ENCODE data around the gene LCE1B. TPM values are rescaled to one million over a fixed set of nuclear protein-coding genes. Genes with fewer than 3 reads are reported as not detected.

LCE1B gene
- total RNA-seq, 4 donors from 2014 or later, result not detected

DNA sequence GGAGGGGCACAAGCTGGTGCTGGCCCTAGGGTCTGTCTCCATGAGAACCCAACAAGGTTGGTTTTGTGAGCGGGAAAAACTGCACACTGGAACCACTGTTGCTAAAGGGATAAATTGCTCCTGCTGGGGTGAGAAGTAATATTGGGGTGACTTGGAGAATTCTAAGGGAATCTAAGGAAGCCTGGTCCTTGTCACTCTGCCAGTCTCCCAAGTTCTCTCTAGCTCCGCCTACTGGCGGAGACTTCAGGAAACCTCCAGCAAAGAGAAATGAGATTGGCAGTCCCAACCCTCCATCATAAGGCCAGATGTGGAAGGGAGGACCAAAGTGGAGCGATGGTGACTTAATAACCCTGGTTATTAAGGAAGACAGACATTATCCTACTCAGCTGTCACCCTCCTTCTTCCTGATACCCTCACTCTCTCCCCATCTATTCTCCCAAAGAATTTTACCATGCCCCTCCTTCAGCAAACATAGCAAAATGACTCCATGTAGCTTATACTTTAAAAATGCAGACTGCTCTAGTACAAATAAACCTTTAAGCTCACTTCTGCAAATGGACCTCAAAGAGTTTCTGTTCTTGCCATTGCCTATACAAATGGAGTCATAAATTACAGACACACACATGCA is 34.1 kb upstream of the LCE1B start:
- H3K4me1 ChIP-seq, result no peaks in the 10 kb centered on the region
- no peak overlapping the region for H3K4me3 ChIP-seq
- no peak for DNase-seq
- TF ChIP-seq CTCF (IDR thresholded peaks at IDR 0.05) (no peak), POLR2A (IDR thresholded peaks at IDR 0.05) (no peak)
- intact Hi-C loops (cut with DNase I; ENCODE audit: low total_unique reads), result no loop called here
- no peaks in the 10 kb centered on the region for H3K27me3 ChIP-seq
- H3K9me3 ChIP-seq, result no peaks in the 10 kb centered on the region
- H3K27ac ChIP-seq, result no peak overlapping the region
- H3K36me3 ChIP-seq, result no peaks in the 10 kb centered on the region

- H3K36me3 ChIP-seq, result no peaks in the 10 kb centered on the region
- TF ChIP-seq CTCF (IDR thresholded peaks at IDR 0.05) (no peak), POLR2A (IDR thresholded peaks at IDR 0.05) (no peak)
- intact Hi-C loops (cut with DNase I; ENCODE audit: low total_unique reads), result no loop called here
- H3K27me3 ChIP-seq, result no peaks in the 10 kb centered on the region
- H3K9me3 ChIP-seq, result no peaks in the 10 kb centered on the region
- no peaks in the 10 kb centered on the region for H3K4me1 ChIP-seq
- H3K27ac ChIP-seq, result no peak overlapping the region
- DNase-seq, result no peak
- H3K4me3 ChIP-seq, result no peak overlapping the region
Measured at GRCh38 chr1:152783095-152783494, 28.7 kb upstream of the LCE1B start.

DNA sequence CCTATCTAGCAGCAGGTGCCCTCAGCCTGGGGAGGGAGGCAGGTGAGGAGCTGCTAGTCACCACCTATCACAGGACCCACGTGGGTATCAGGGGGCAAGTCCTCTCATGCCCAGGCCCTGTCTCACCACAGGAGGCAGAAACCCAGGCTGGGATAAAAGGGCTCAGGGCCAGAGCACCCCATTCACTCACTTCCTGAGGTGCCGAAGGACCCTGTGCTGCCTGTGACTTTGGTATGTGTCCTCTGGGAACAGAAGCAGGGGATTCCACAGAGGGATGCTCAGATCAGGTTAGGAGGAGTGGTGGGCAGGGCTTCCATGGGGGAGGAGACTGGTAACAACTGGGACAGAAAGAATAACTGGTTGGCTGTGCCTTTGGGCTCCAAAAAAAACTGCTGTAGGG is 25.7 kb upstream of the LCE1B start, which contains the start of gene LCE1E:
Gene LCE1E (plus strand): TSS at position 181 of the 400 bp plus-strand sequence. CDS start 1,043 bp downstream, outside the sequence.
- H3K4me1 ChIP-seq, result no peaks in the 10 kb centered on the region
- intact Hi-C loops (cut with DNase I; ENCODE audit: low total_unique reads), result no loop called here
- TF ChIP-seq POLR2A (IDR thresholded peaks at IDR 0.05) (no peak), CTCF (IDR thresholded peaks at IDR 0.05) (no peak)

DNA sequence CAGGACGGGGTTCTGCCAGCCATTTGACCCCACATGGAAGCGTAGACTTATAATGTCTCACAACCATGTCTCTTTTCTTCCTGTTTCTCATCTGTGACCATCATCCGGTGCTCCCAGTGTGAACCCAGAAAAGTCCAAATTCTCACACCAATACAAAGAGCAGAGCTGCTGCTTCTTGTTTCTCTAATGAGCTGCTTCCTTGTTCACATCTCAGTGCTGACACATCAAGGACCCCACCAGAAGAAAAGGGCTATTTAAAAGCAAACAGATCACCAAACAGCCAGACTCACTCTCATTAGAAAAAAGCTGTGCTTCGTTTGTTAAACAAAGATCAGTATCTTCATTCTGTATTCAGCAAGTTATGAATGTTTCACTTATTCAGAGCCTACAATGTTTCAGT is 16.1 kb upstream of the LCE1B start:
- intact Hi-C loops (cut with DNase I; ENCODE audit: low total_unique reads), result no loop called here
- H3K27ac ChIP-seq, result no peak overlapping the region
- TF ChIP-seq POLR2A (IDR thresholded peaks at IDR 0.05) (no peak), CTCF (IDR thresholded peaks at IDR 0.05) (no peak)
- H3K4me1 ChIP-seq, result no peaks in the 10 kb centered on the region
- H3K36me3 ChIP-seq, result no peaks in the 10 kb centered on the region
- no peaks in the 10 kb centered on the region for H3K9me3 ChIP-seq
- no peak overlapping the region for H3K4me3 ChIP-seq
- no peaks in the 10 kb centered on the region for H3K27me3 ChIP-seq
- no peak for DNase-seq

More for the DNA sequence above, 25.7 kb upstream of the LCE1B start, which contains the start of gene LCE1E:
- Histone ChIP-seq H3K4me3 (no peak within 1 kb of the TSS), H3K27me3 (no peaks in the 10 kb centered on the region), H3K9me3 (no peaks in the 10 kb centered on the region), H3K36me3 (no peaks in the 10 kb centered on the region), H3K27ac (no peak within 1 kb of the TSS)
- no peak for DNase-seq

DNA sequence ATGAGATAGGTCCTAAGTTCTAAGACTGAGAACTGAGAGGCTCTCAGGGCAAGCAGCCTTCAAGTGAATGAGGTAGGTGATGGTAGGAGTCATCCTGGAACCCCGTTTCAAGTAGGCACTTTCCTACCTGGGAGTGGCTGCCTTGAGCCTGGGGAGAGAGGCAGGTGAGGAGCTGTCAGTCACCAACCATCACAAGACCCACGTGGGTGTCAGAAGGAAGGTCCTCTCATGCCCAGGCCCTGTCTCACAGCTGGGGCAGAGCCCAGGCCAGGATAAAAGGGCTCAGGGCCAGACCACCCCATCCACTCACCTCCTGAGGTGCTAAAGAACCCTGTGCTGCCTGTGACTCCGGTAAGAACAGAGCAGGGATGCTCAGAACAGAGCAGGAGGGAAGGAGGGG is 15.3 kb upstream of the LCE1B start, which contains the start of gene LCE1D:
Gene LCE1D (plus strand): TSS at position 301 of the 400 bp plus-strand sequence. CDS start 1,074 bp downstream, outside the sequence.
- Histone ChIP-seq H3K4me3 (no peak within 1 kb of the TSS), H3K9me3 (no peaks in the 10 kb centered on the region), H3K4me1 (no peaks in the 10 kb centered on the region), H3K27ac (no peak within 1 kb of the TSS), H3K36me3 (no peaks in the 10 kb centered on the region), H3K27me3 (no peaks in the 10 kb centered on the region)
- intact Hi-C loops (cut with DNase I; ENCODE audit: low total_unique reads), result no loop called here
- DNase-seq, result no peak
- no peak for TF ChIP-seq CTCF (IDR thresholded peaks at IDR 0.05)
- no peak for TF ChIP-seq POLR2A (IDR thresholded peaks at IDR 0.05)
